GM23338 (cell line): ENCODE results near the gene KCND2. TPM values are rescaled to one million over a fixed set of nuclear protein-coding genes. Genes with fewer than 3 reads are reported as not detected.

Source experiments
- ATAC-seq: fragments of 200-7000 bp; cut with Tn5 transposase; 3 replicates; pipeline ENCODE4 v1.9.1; 2020
- DNase-seq: peaks from one replicate; pipeline ENCODE4 v3.0.0-alpha.2; 2015; ENCODE audit warnings: low spot score
- H2AFZ ChIP-seq: fragments of 200-600 bp; sonication (generic); 2 replicates; pipeline ENCODE4 v1.8.0; 2016; ENCODE audit warnings: antibody characterized with exemption, mild to moderate bottlenecking, moderate library complexity
- H3F3A ChIP-seq: fragments of 200-600 bp; sonication (generic); replicated peaks from 2 replicates; pipeline ENCODE4 v1.8.0; 2017; ENCODE audit warnings: antibody characterized with exemption, mixed run types, low read depth
- H3K27ac ChIP-seq: fragments of 200-600 bp; sonication (generic); 2 replicates; pipeline ENCODE4 v1.6.1; 2016; ENCODE audit warnings: low read depth
- H3K27me3 ChIP-seq: fragments of 200-600 bp; sonication (generic); 2 replicates; pipeline ENCODE4 v1.8.0; 2016; ENCODE audit warnings: mild to moderate bottlenecking, mixed run types, moderate library complexity; ENCODE audit not compliant: insufficient read depth
- H3K36me3 ChIP-seq: fragments of 200-600 bp; sonication (generic); 2 replicates; pipeline ENCODE4 v1.8.0; 2016; ENCODE audit warnings: mild to moderate bottlenecking; ENCODE audit not compliant: insufficient read depth
- H3K4me1 ChIP-seq: fragments of 200-600 bp; sonication (generic); 2 replicates; pipeline ENCODE4 v1.8.0; 2016; ENCODE audit warnings: mild to moderate bottlenecking, moderate library complexity; ENCODE audit not compliant: insufficient read depth
- H3K4me2 ChIP-seq: fragments of 200-600 bp; sonication (generic); 2 replicates; pipeline ENCODE4 v1.7.1; 2017; ENCODE audit warnings: mixed run types
- H3K4me3 ChIP-seq: fragments of 200-600 bp; sonication (generic); 2 replicates; pipeline ENCODE4 v1.6.1; 2016; ENCODE audit warnings: mixed run types
- H3K79me2 ChIP-seq: fragments of 200-600 bp; sonication (generic); replicated peaks from 2 replicates; pipeline ENCODE4 v1.8.0; 2017; ENCODE audit warnings: mild to moderate bottlenecking; ENCODE audit not compliant: insufficient read depth
- H3K9me2 ChIP-seq: fragments of 200-600 bp; sonication (generic); 2 replicates; pipeline ENCODE4 v1.8.0; 2017; ENCODE audit not compliant: insufficient read depth
- H4K20me1 ChIP-seq: fragments of 200-600 bp; sonication (generic); replicated peaks from 2 replicates; pipeline ENCODE4 v1.8.0; 2017; ENCODE audit warnings: mild to moderate bottlenecking; ENCODE audit not compliant: insufficient read depth
- H3K27ac Mint-ChIP-seq: 2 replicates; pipeline ENCODE4 v1.8.0; 2020; ENCODE audit warnings: inconsistent platforms, mild to moderate bottlenecking, moderate library complexity, mixed read lengths
- H3K27me3 Mint-ChIP-seq: 3 replicates; pipeline ENCODE4 v1.8.0; 2022; ENCODE audit warnings: low read depth, mild to moderate bottlenecking, moderate library complexity, mixed read lengths, inconsistent platforms; ENCODE audit not compliant: insufficient read depth, poor library complexity
- H3K36me3 Mint-ChIP-seq: 3 replicates; pipeline ENCODE4 v1.8.0; 2021; ENCODE audit warnings: low read depth, mild to moderate bottlenecking, inconsistent platforms, moderate library complexity, mixed read lengths
- H3K4me1 Mint-ChIP-seq: 3 replicates; pipeline ENCODE4 v1.8.0; 2020; ENCODE audit warnings: mild to moderate bottlenecking, inconsistent platforms, mixed read lengths
- H3K4me3 Mint-ChIP-seq: 3 replicates; pipeline ENCODE4 v1.8.0; 2021; ENCODE audit warnings: moderate library complexity, mild to moderate bottlenecking, inconsistent platforms, mixed read lengths
- H3K9me3 Mint-ChIP-seq: 3 replicates; pipeline ENCODE4 v1.8.0; 2020; ENCODE audit warnings: moderate library complexity, mild to moderate bottlenecking, inconsistent platforms, mixed read lengths
- CREB1 ChIP-seq: fragments of 250-450 bp; sonication (Bioruptor Pico); IDR thresholded peaks from 2 replicates; pipeline ENCODE4 v1.5.0; 2020; ENCODE audit warnings: low read depth, mild to moderate bottlenecking, moderate library complexity
- NANOG ChIP-seq: IDR thresholded peaks from 2 replicates; pipeline ENCODE4 v1.6.1; 2016; ENCODE audit warnings: antibody characterized with exemption, borderline replicate concordance
- POLR2AphosphoS5 ChIP-seq: IDR thresholded peaks from 2 replicates; pipeline ENCODE4 v1.6.1; 2016; ENCODE audit warnings: antibody characterized with exemption, low read depth
- ZNF114 ChIP-seq: fragments of 250-450 bp; sonication (Bioruptor Pico); IDR thresholded peaks from 2 replicates; pipeline ENCODE4 v1.5.0; 2020; ENCODE audit warnings: mild to moderate bottlenecking, moderate library complexity
- ZNF331 ChIP-seq: fragments of 250-450 bp; sonication (Bioruptor Pico); IDR thresholded peaks from 2 replicates; pipeline ENCODE4 v1.5.0; 2020; ENCODE audit warnings: low read depth, mild to moderate bottlenecking, moderate library complexity
- polyA plus RNA-seq: library from polyadenylated mRNA; unstranded; fragments of >200 nt; fragmentation: Nextera tagmentation; extraction: Ambion mirVana; gene quantifications from 2 replicates; pipeline ENCODE4 v1.2.1, GENCODE V29; 2016
- total RNA-seq: library from RNA; depleted of rRNA; stranded (reverse); fragments of >200 nt; shearing (Covaris generic); gene quantifications from 2 replicates; pipeline ENCODE4 v1.2.3, GENCODE V29; 2014
- TF ChIP-seq, protein P1 (sequence below): fragments of 250-450 bp; sonication (Bioruptor Pico); IDR thresholded peaks from 2 replicates; pipeline ENCODE4 v1.5.0; 2020; ENCODE audit warnings: mild to moderate bottlenecking, moderate library complexity
- TF ChIP-seq, protein P2 (sequence below), 2 experiments: fragments of 200-600 bp in 1 of 2; sonication (generic) in 1 of 2; conservative IDR thresholded peaks; 2 replicates each; pipeline versions ENCODE4 v1.5.1 to v1.6.1; 2016 to 2017; ENCODE audit warnings: antibody characterized with exemption in 2 of 2, low read depth in 2 of 2, mild to moderate bottlenecking in 2 of 2, moderate library complexity in 1 of 2
- TF ChIP-seq, protein P3 (sequence below): IDR thresholded peaks from 2 replicates; pipeline ENCODE4 v1.6.1; 2016; ENCODE audit warnings: antibody characterized with exemption

Gene KCND2
- total and polyA plus RNA-seq, 2 experiments from 2014 or later = 7.1 to 15.6 TPM

DNA sequence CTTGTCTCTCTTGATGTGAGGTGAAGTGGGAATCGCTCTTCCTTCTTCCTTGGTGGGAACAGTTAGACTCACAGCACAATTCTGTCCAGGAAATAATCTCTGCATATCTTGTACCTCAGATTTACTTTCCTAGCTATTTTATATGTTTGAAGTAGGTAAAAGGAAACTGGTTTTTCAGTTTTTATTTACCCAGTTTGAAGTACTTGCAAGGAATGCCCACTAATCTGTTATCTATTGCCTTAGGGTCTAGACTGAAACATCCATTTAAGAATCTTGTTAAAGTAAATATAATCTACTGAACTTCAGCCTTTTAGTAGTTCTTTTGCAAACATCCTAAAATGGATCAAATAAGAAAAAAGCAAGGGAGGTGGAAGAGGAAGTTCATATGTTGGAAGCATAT is 229.8 kb downstream of the KCND2 start (continued):
- TF ChIP-seq, protein P1, sequence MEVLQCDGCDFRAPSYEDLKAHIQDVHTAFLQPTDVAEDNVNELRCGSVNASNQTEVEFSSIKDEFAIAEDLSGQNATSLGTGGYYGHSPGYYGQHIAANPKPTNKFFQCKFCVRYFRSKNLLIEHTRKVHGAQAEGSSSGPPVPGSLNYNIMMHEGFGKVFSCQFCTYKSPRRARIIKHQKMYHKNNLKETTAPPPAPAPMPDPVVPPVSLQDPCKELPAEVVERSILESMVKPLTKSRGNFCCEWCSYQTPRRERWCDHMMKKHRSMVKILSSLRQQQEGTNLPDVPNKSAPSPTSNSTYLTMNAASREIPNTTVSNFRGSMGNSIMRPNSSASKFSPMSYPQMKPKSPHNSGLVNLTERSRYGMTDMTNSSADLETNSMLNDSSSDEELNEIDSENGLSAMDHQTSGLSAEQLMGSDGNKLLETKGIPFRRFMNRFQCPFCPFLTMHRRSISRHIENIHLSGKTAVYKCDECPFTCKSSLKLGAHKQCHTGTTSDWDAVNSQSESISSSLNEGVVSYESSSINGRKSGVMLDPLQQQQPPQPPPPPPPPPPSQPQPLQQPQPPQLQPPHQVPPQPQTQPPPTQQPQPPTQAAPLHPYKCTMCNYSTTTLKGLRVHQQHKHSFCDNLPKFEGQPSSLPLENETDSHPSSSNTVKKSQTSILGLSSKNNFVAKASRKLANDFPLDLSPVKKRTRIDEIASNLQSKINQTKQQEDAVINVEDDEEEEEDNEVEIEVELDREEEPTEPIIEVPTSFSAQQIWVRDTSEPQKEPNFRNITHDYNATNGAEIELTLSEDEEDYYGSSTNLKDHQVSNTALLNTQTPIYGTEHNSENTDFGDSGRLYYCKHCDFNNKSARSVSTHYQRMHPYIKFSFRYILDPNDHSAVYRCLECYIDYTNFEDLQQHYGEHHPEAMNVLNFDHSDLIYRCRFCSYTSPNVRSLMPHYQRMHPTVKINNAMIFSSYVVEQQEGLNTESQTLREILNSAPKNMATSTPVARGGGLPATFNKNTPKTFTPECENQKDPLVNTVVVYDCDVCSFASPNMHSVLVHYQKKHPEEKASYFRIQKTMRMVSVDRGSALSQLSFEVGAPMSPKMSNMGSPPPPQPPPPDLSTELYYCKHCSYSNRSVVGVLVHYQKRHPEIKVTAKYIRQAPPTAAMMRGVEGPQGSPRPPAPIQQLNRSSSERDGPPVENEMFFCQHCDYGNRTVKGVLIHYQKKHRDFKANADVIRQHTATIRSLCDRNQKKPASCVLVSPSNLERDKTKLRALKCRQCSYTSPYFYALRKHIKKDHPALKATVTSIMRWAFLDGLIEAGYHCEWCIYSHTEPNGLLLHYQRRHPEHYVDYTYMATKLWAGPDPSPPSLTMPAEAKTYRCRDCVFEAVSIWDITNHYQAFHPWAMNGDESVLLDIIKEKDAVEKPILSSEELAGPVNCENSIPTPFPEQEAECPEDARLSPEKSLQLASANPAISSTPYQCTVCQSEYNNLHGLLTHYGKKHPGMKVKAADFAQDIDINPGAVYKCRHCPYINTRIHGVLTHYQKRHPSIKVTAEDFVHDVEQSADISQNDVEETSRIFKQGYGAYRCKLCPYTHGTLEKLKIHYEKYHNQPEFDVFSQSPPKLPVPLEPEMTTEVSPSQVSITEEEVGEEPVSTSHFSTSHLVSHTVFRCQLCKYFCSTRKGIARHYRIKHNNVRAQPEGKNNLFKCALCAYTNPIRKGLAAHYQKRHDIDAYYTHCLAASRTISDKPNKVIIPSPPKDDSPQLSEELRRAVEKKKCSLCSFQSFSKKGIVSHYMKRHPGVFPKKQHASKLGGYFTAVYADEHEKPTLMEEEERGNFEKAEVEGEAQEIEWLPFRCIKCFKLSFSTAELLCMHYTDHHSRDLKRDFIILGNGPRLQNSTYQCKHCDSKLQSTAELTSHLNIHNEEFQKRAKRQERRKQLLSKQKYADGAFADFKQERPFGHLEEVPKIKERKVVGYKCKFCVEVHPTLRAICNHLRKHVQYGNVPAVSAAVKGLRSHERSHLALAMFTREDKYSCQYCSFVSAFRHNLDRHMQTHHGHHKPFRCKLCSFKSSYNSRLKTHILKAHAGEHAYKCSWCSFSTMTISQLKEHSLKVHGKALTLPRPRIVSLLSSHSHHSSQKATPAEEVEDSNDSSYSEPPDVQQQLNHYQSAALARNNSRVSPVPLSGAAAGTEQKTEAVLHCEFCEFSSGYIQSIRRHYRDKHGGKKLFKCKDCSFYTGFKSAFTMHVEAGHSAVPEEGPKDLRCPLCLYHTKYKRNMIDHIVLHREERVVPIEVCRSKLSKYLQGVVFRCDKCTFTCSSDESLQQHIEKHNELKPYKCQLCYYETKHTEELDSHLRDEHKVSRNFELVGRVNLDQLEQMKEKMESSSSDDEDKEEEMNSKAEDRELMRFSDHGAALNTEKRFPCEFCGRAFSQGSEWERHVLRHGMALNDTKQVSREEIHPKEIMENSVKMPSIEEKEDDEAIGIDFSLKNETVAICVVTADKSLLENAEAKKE = no peak
- TF ChIP-seq, protein P2, sequence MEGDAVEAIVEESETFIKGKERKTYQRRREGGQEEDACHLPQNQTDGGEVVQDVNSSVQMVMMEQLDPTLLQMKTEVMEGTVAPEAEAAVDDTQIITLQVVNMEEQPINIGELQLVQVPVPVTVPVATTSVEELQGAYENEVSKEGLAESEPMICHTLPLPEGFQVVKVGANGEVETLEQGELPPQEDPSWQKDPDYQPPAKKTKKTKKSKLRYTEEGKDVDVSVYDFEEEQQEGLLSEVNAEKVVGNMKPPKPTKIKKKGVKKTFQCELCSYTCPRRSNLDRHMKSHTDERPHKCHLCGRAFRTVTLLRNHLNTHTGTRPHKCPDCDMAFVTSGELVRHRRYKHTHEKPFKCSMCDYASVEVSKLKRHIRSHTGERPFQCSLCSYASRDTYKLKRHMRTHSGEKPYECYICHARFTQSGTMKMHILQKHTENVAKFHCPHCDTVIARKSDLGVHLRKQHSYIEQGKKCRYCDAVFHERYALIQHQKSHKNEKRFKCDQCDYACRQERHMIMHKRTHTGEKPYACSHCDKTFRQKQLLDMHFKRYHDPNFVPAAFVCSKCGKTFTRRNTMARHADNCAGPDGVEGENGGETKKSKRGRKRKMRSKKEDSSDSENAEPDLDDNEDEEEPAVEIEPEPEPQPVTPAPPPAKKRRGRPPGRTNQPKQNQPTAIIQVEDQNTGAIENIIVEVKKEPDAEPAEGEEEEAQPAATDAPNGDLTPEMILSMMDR (conservative IDR thresholded peaks at IDR 0.05; ENCODE audit: low read depth in 2 of 2) = no peak
- TF ChIP-seq POLR2AphosphoS5 (no peak), CREB1 (CRISPR knock-in tag) (no peak), NANOG (no peak), ZNF114 (no peak)
- TF ChIP-seq, protein P3, sequence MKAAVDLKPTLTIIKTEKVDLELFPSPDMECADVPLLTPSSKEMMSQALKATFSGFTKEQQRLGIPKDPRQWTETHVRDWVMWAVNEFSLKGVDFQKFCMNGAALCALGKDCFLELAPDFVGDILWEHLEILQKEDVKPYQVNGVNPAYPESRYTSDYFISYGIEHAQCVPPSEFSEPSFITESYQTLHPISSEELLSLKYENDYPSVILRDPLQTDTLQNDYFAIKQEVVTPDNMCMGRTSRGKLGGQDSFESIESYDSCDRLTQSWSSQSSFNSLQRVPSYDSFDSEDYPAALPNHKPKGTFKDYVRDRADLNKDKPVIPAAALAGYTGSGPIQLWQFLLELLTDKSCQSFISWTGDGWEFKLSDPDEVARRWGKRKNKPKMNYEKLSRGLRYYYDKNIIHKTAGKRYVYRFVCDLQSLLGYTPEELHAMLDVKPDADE = no peak

DNA sequence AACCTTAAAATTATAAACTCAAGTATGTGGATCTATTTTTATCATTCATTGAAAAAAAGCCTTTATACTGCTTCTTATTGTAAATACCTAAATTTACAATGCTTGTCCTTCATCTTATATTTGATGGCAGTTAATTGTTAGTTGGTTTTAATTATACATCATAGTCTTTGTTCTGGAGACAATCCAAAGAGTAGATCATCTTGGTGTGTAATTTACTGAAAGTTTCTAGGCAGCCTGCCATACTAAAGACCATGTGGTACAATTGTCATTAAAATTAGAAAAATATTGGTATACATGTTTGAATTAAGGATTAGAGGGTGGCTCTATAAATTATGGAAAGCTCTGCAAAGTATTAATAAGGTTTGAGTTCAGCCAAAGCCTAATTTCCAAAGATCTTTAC is 231.4 kb downstream of the KCND2 start:
- H3K27me3 ChIP-seq = no peaks in the 10 kb centered on the region
- H3K36me3 ChIP-seq = no peaks in the 10 kb centered on the region
- Mint-ChIP-seq H3K27ac (peak overlapping the region; percentile 61), H3K4me3 (no peak overlapping the region), H3K9me3 (no peaks in the 10 kb centered on the region), H3K36me3 (no peaks in the 10 kb centered on the region), H3K4me1 (peaks cover 48% of the 10 kb centered on the region), H3K27me3 (no peaks in the 10 kb centered on the region)
- no peak for ATAC-seq
- no peaks in the 10 kb centered on the region for H4K20me1 ChIP-seq
- H3K79me2 ChIP-seq = no peaks in the 10 kb centered on the region
- peaks cover 34% of the 10 kb centered on the region for H3K4me1 ChIP-seq
- H3K4me3 ChIP-seq = no peak overlapping the region
- H3K4me2 ChIP-seq = no peak overlapping the region
- no peak overlapping the region for H3K27ac ChIP-seq
- DNase-seq = no peak
- no peaks in the 10 kb centered on the region for H3K9me2 ChIP-seq
- H3F3A ChIP-seq = no peaks in the 10 kb centered on the region
- H2AFZ ChIP-seq = no peak overlapping the region
- TF ChIP-seq POLR2AphosphoS5 (no peak), ZNF331 (CRISPR knock-in tag) (no peak), NANOG (no peak)
- TF ChIP-seq, protein P2 (conservative IDR thresholded peaks at IDR 0.05; ENCODE audit: low read depth in 2 of 2) = no peak
- TF ChIP-seq, protein P3 = no peak
